Measurements from ENCODE around the gene CREG1. TPM values are rescaled to one million over a fixed set of nuclear protein-coding genes. Genes with fewer than 3 reads are reported as not detected.
"Not testable (repeated sequence)": the region's sequence is repeated elsewhere in the genome, so short reads cannot be mapped to it uniquely, and the experiment has no call there.

The CREG1 gene
- total RNA-seq, 1 donor from 2014 or later = 89.7 TPM

DNA sequence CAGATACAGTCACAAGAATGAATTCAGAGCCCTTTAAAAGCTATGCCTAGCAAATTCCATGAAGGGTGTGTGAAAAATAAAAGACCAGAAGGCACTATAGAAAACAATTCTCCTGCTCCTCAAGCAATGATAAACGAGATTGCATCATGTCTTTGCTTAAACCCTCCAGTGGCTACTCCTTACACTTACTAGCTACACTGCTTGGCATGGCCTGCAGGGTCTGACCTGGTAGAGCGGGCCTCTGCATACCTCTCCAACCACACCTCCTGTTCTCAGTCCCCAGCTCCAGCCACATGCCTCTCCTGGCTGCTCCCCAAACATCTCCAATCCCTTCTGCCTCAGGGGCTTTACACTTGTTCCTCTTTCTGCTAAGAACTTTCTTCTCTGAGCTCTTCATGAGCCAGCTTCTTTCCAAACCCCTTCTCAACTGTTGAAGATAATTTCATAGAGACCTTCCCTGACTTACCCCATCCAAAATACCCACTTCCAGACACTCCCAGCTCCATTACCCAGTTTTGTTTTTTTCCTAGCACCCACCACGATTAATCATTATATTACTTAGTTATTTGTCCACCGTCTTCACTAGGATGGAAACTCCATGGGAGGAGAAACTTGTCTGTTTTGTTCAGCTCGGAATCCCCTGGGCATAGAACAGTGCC, 11.2 kb upstream of the CREG1 start:
- DNase-seq (ENCODE audit: low spot score) (no peak), ATAC-seq (no peak)

- DNase-seq (ENCODE audit: low spot score) (no peak), ATAC-seq (peak; percentile 44)
These were observed 10.2 kb upstream of the CREG1 start for GRCh38 chr1:167563579-167564246.

- DNase-seq (ENCODE audit: low spot score) (no peak), ATAC-seq (no peak)
These were observed 9.1 kb upstream of the CREG1 start for GRCh38 chr1:167562702-167563101.

GRCh38 chr1:167561753-167562152, 8.2 kb upstream of the CREG1 start:
- ATAC-seq (no peak), DNase-seq (ENCODE audit: low spot score) (no peak)

GRCh38 chr1:167555971-167556714, 2.6 kb upstream of the CREG1 start:
- DNase-seq (ENCODE audit: low spot score) (peak; percentile 77), ATAC-seq (peak; percentile 62)

DNA sequence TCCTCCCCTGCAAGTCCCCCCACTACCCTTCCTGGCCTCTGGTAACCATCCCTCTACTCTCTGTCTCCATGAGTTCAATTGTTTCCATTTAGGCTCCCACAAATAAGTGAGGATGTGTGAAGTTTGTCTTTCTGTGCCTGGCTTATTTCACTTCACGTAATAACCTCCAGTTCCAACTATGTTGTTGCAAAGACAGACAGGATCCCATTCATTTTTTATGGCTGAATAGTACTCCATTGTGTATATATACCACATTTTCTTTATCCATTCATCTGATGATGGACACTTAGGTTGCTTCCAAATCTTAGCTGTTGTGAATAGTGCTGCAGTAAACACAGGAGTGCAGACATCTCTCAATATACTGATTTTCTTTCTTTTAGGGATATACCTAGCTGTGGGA, 1.5 kb upstream of the CREG1 start:
- DNase-seq (ENCODE audit: low spot score); ATAC-seq: not testable (repeated sequence)

DNA sequence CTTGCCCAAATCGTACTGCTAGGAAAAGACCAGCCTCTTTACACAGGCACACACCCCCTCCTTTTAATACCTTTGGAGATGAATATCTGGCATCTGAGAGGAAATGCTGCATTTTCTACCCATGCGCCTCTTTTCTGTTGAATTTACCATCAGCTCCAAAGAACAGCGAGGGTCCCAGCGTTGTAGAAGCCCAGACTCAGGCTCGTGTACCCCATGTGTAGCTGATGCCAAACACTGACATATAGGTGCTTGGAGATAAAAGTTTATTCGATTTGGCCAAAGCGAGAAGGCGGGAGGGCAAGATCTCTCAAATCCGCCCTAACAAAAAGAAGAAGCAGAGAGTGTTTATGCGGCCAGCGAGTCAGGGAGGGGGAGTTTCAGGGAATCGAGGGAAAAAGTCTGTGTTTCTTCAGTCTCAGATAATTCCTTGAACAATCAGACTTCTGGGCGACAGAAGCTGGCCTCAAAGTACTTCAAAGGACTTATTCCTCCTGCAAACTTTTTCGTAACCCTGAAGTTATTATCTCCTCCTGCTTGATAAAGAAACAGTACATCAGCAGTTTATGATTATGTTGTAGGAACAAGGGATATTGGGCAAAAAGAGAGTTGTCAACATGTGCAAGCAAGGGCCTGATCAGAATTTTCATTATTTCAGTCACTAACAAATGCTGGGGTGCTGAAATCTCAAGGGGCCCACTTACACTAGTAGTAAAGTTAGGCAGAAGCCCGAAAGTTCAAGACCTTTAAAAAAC, 642 bp upstream of the CREG1 start:
- DNase-seq (ENCODE audit: low spot score) = no peak
- ATAC-seq = no peak

DNA sequence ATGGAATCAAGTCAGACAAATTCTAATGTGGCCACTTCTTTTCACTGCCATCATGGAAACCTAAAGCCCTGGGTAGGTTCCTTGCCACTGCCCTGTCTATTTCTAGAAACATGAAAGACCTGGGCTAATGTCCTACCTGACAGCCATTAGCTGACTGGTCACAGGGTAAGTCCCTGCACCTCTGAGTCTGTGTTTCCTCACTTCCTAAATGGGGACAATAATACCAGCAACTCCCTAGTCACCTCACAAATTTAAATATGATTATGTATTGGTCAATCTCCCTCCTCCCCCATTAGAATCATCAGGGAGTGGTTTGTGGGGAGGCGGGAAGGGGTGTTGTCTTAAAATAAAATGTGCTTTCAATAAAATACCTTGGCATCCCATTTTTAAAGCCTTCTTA, 2.2 kb downstream of the CREG1 start:
- DNase-seq (ENCODE audit: low spot score) (no peak), ATAC-seq (no peak)

- peak; percentile 9 for ATAC-seq
- DNase-seq (ENCODE audit: low spot score) = no peak
These were observed 5.3 kb downstream of the CREG1 start for GRCh38 chr1:167548059-167548932.

- DNase-seq (ENCODE audit: low spot score) (no peak), ATAC-seq (no peak)
These were observed 6.6 kb downstream of the CREG1 start for GRCh38 chr1:167546935-167547334.

DNA sequence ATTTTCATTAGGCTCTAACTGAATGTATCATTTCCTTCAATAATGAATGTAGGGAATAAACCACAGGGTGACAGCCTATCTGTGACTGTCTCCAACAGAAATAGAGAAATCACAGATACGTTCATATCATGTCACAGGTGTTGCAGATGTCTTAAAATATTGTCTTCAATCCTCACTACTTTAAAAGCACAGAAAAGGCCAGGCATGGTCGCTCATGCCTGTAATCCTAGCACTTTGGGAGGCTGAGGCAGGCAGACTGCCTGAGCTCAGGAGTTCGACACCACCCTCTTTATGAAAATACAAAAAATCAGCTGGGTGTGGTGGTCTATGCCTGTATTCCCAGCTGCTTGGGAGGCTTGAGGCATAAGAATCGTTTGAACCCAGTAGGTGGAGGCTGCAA, 8.2 kb downstream of the CREG1 start:
- no peak for ATAC-seq
- no peak for DNase-seq (ENCODE audit: low spot score)

- ATAC-seq (no peak), DNase-seq (ENCODE audit: low spot score) (no peak)
These were observed 9.0 kb downstream of the CREG1 start for GRCh38 chr1:167544447-167545093.

DNA sequence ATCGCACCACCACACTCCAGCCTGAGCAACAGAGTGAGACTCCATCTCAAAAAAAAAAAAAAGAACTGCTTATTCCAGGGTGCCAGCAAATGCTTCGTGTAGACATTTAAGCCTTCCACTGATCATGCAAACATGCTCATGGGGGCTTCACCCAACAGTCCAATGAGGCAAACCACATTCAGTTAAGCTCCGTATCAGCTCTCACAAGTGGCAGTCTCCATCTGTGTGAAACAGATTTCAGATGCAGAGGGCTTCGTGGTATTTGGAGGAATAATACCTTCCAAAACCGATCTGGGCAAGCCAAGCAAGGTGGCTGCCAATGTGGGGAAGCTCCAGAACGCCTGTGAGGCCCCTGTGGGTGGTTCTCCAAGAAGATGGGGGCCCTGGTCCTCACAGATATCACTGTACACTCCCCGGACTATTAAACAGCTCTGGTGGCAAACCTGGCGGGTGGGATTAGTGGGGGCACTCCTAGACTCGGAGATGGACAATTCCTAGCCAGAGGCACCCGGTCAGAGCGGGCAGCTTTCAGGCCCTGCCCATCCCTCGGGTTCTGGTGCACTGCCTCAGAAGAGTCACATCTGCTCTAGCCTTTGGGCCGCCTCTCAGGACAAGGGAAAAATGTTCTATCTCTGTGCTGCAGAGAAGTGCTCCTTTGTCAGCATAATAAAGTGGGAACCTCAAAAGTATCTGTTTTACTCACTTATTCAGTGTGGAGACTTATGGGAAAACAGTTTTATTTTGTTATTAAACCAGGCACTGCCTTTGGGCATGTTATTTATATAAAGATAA, 10.2 kb downstream of the CREG1 start:
- DNase-seq (ENCODE audit: low spot score) (no peak), ATAC-seq (no peak)

DNA sequence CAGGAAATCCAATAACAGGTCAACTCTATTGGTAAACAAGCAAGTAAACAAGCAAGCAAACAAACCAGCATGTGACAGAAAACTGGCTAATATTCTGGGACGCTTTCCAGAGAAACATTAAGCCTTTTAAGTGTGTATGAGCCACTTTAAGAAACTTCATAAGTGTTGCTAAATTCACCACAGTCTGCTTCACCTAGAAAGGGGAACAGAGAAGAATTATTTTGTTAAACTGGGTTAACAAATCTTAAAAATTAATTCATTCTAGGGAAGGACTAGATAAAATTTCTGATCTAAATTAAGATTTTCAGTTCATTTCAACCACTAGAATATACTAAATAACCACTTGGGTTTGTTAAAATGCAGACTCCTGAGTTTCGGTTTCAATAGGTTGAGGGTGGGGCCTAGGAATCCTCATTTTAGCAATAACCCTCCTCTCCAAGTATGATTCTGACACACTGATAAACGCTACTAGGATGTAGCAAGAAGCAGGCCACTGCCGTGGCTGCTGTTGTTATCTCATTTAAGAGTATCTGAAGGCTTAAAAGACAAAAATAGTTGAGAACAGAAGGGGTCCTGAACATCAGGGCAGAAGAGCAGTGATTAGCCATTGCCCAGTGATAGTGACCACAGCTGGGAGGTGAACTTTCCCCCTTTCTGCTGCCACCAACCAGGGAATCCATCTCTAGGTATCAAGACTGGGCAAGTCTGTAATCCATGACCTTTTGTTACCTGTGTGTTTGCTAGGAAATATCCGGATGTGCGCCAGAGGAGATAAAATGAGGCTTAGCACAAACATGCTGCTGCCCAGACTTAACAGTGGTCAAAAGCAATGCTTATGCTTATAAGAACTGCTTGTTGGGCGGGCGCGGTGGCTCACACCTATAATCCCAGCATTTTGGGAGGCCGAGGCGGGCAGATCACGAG, 11.2 kb downstream of the CREG1 start:
- ATAC-seq (peak; percentile 80), DNase-seq (ENCODE audit: low spot score) (peak; percentile 77)

DNA sequence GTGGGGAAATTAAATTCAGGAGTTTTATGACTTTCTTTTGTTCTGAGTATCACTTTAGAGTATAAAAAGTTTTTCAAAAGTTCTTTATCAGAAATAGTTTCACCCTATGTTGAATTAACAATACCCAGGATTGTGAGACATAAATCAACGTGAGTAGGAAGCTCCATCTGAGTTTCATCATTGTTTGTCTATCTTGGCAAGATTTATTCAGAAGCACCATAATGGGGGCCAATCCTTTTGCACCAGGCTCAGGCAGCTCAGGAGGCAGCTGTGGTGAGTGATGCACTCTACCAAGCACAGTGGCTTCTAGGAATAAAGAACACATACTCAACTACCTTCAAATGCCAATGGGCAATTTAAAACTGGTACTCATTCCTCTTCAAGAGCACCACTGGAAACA, 12.0 kb downstream of the CREG1 start:
- DNase-seq (ENCODE audit: low spot score) = no peak
- ATAC-seq = peak; percentile 54

GRCh38 chr1:167541003-167541402, 12.6 kb downstream of the CREG1 start:
- DNase-seq (ENCODE audit: low spot score) (no peak), ATAC-seq (no peak)

DNA sequence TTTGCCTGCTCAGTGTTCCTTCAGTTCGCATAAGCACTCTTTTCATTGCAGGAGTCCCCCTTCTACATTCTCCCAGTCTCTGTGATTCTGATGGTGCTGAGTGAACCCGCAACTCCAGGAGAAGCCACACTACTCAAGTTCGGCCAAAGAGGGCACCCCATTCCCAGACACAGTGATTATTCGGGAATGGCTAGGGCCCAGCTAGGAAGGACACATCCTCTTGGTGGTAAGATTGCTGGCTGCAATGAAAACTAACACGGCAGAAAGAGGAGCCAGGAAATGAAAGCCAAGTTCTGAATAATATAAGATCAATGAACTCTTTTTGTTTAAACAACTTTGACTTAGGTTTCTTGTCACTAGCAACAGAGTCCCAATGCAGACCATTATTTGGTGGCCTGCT, 14.9 kb downstream of the CREG1 start:
- DNase-seq (ENCODE audit: low spot score) (no peak), ATAC-seq (peak; percentile 55)

DNA sequence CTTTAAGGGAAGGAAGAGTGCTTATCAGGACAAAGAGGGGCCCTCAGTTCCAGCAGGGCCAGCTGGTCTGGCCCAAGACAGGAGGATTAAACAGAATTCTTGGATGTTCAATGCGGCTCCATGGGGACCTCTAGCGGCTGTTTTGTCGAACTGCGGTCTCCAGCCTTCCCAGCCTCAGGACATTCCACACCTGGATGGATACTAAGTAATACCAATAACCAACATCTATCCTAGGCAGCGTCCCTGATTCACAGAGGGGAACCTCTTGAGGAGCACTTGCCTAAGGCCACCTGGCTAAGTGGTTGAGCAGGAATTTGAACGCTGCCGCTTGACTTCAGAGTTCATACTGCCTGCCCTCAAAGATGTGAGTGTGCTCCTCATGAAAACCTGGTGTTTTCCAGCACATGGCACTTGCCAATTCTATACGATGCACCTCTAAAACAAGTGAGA, 19.7 kb downstream of the CREG1 start:
- DNase-seq (ENCODE audit: low spot score) = peak; percentile 75
- peak; percentile 90 for ATAC-seq

All from left lobe of liver (tissue), 2 donors.